ENCODE results near the gene UBXN11. TPM values are rescaled to one million over a fixed set of nuclear protein-coding genes. Genes with fewer than 3 reads are reported as not detected.

The UBXN11 gene
- total and polyA plus RNA-seq, 2 of the 13 experiments (the other 11 are each of a cell fraction or from before 2014, with no cell fraction given) = 9.3 to 10.4 TPM

GRCh38 chr1:26279456-26280332, 26.7 kb downstream of the UBXN11 start, which contains the start of gene SH3BGRL3 (continued):
- TF ChIP-seq ZNF646 (CRISPR knock-in tag; IDR thresholded peaks at IDR 0.05) (peak; percentile 69; the same call in 1 of the 2 replicates), MXD4 (CRISPR knock-in tag; IDR thresholded peaks at IDR 0.05) (peak; percentile 90), ARID4A (CRISPR knock-in tag; IDR thresholded peaks at IDR 0.05; ENCODE audit: borderline replicate concordance) (peak; percentile 78; the same call in 1 of the 2 replicates), CBFB (CRISPR knock-in tag; IDR thresholded peaks at IDR 0.05) (peak; percentile 31; the same call in 1 of the 2 replicates), IRX3 (CRISPR knock-in tag; IDR thresholded peaks at IDR 0.05; ENCODE audit: borderline replicate concordance, low read depth) (peak; percentile 67; the same call in 1 of the 2 replicates), SOX6 (IDR thresholded peaks at IDR 0.05) (no peak), SOX6 (CRISPR knock-in tag; IDR thresholded peaks at IDR 0.05) (peak; percentile 53), MIXL1 (CRISPR knock-in tag; IDR thresholded peaks at IDR 0.05) (0 out of 2 replicates have a peak, but pooled peaks have one; percentile 37), TFDP1 (CRISPR knock-in tag; IDR thresholded peaks at IDR 0.05; ENCODE audit: borderline replicate concordance) (peak; percentile 76; the same call in 1 of the 2 replicates), BORCS8-MEF2B (CRISPR knock-in tag; IDR thresholded peaks at IDR 0.05) (peak; percentile 90), ARHGAP35 (CRISPR knock-in tag; IDR thresholded peaks at IDR 0.05; ENCODE audit: borderline replicate concordance) (peak; percentile 87; the same call in 1 of the 2 replicates), FOXM1 (CRISPR knock-in tag; IDR thresholded peaks at IDR 0.05) (no peak), CCDC6 (CRISPR knock-in tag; IDR thresholded peaks at IDR 0.05) (peak; percentile 67), GFI1 (CRISPR knock-in tag; IDR thresholded peaks at IDR 0.05; ENCODE audit: borderline replicate concordance) (0 out of 2 replicates have a peak, but pooled peaks have one; percentile 41), AGO1 (IDR thresholded peaks at IDR 0.05; ENCODE audit: low read depth, low read length, poor library complexity, severe bottlenecking) (peak; percentile 92), FOXO1 (CRISPR knock-in tag; IDR thresholded peaks at IDR 0.05) (peak; percentile 31), ZNF441 (CRISPR knock-in tag; IDR thresholded peaks at IDR 0.05; ENCODE audit: borderline replicate concordance) (peak; percentile 25; the same call in 1 of the 2 replicates)
